Cardiac muscle cell (in vitro differentiated cells and primary cell): ENCODE measurements around the gene CCDC149. TPM values are rescaled to one million over a fixed set of nuclear protein-coding genes. Genes with fewer than 3 reads are reported as not detected.

Experiments
- DNase-seq, 2 donors: peaks; one replicate each; pipeline versions ENCODE4 v3.0.0 to v3.0.0-alpha.2; 2010 to 2017; ENCODE audit warnings: low read depth in 1 of 2, low spot score in 1 of 2
- H3K27ac ChIP-seq: fragments of 200-600 bp; sonication (generic); 2 replicates; pipeline ENCODE4 v1.5.1; 2016
- H3K27me3 ChIP-seq: fragments of 200-600 bp; sonication (generic); 2 replicates; pipeline ENCODE4 v1.6.0; 2016; ENCODE audit warnings: control low read depth
- H3K36me3 ChIP-seq: fragments of 200-600 bp; sonication (generic); 2 replicates; pipeline ENCODE4 v1.5.1; 2016; ENCODE audit warnings: control low read depth
- H3K4me1 ChIP-seq: fragments of 200-600 bp; sonication (generic); 2 replicates; pipeline ENCODE4 v1.8.1; 2017; ENCODE audit warnings: low read depth, mild to moderate bottlenecking, mixed run types
- H3K4me3 ChIP-seq: fragments of 200-600 bp; sonication (generic); 2 replicates; pipeline ENCODE4 v1.5.1; 2016; ENCODE audit warnings: mild to moderate bottlenecking
- H3K9me3 ChIP-seq: fragments of 200-600 bp; sonication (generic); 2 replicates; pipeline ENCODE4 v1.5.1; 2017; ENCODE audit warnings: low read depth, mild to moderate bottlenecking, control low read depth
- CTCF ChIP-seq: IDR thresholded peaks from 2 replicates; pipeline ENCODE4 v1.5.1; 2012; ENCODE audit warnings: low read depth, mild to moderate bottlenecking, low read length
- polyA plus RNA-seq: library from polyadenylated mRNA; unstranded; fragments of >200 nt; fragmentation: Nextera tagmentation; extraction: Ambion mirVana; gene quantifications from 2 replicates; pipeline ENCODE4 v1.2.1, GENCODE V29; 2016
- total RNA-seq: library from RNA; depleted of rRNA; stranded (reverse); fragments of >200 nt; gene quantifications from 2 replicates; pipeline ENCODE4 v1.2.3, GENCODE V29; 2016

CCDC149 gene
- total and polyA plus RNA-seq, 2 experiments from 2014 or later, result 4.2 to 7.0 TPM

GRCh38 chr4:24795666-24796381 is 117.0 kb downstream of the CCDC149 start:
- Histone ChIP-seq H3K4me1 (peaks cover 32% of the 10 kb centered on the region), H3K27me3 (peaks cover 21% of the 10 kb centered on the region), H3K36me3 (no peaks in the 10 kb centered on the region), H3K27ac (peak overlapping the region; percentile 86), H3K9me3 (no peaks in the 10 kb centered on the region), H3K4me3 (no peak overlapping the region)
- no peak for TF ChIP-seq CTCF
- DNase-seq, result peak in 1 of 2 donors; percentile 12

- peak; percentile 83 to 96 for DNase-seq
- Histone ChIP-seq H3K4me3 (no peak within 1 kb of the TSS), H3K27me3 (peaks cover 14% of the 10 kb centered on the region), H3K4me1 (peaks cover 32% of the 10 kb centered on the region), H3K27ac (peak within 1 kb of the TSS; percentile 86), H3K9me3 (no peaks in the 10 kb centered on the region), H3K36me3 (no peaks in the 10 kb centered on the region)
- no peak for TF ChIP-seq CTCF
Observed at GRCh38 chr4:24794916-24795665, 117.8 kb downstream of the CCDC149 start, which contains the start of gene SOD3. TSS of gene SOD3 (plus strand) at chr4:24795573. CDS start at chr4:24799522, 3,949 bp downstream.

- TF ChIP-seq CTCF, result no peak
- H3K27ac ChIP-seq, result peak overlapping the region; percentile 86
- no peaks in the 10 kb centered on the region for H3K36me3 ChIP-seq
- H3K4me3 ChIP-seq, result no peak overlapping the region
- H3K9me3 ChIP-seq, result no peaks in the 10 kb centered on the region
- peaks cover 32% of the 10 kb centered on the region for H3K4me1 ChIP-seq
- peaks cover 8% of the 10 kb centered on the region for H3K27me3 ChIP-seq
- peak; percentile 35 to 64 for DNase-seq
Observed at GRCh38 chr4:24794480-24794879, 118.4 kb downstream of the CCDC149 start.

- no peaks in the 10 kb centered on the region for H3K36me3 ChIP-seq
- H3K9me3 ChIP-seq, result no peaks in the 10 kb centered on the region
- H3K4me1 ChIP-seq, result peaks cover 32% of the 10 kb centered on the region
- H3K4me3 ChIP-seq, result no peak overlapping the region
- TF ChIP-seq CTCF, result no peak
- no peak for DNase-seq
- peaks cover 4% of the 10 kb centered on the region for H3K27me3 ChIP-seq
- peak overlapping the region; percentile 86 for H3K27ac ChIP-seq
Observed at GRCh38 chr4:24794051-24794450, 118.8 kb downstream of the CCDC149 start.

GRCh38 chr4:24793219-24794005 is 119.4 kb downstream of the CCDC149 start:
- H3K9me3 ChIP-seq, result no peaks in the 10 kb centered on the region
- peak overlapping the region; percentile 86 for H3K27ac ChIP-seq
- H3K4me3 ChIP-seq, result no peak overlapping the region
- no peaks in the 10 kb centered on the region for H3K27me3 ChIP-seq
- H3K36me3 ChIP-seq, result no peaks in the 10 kb centered on the region
- peaks cover 32% of the 10 kb centered on the region for H3K4me1 ChIP-seq
- DNase-seq, result peak in 1 of 2 donors; percentile 11
- TF ChIP-seq CTCF, result peak; percentile 33
